Upper lobe of right lung (tissue), 1 donor: ENCODE data around the gene OGFOD3. TPM values are rescaled to one million over a fixed set of nuclear protein-coding genes. Genes with fewer than 3 reads are reported as not detected.

Experiments used
- ATAC-seq: fragments of 200-7000 bp; cut with Tn5 transposase; one replicate; pipeline ENCODE4 v1.9.1; 2020; ENCODE audit warnings: mild to moderate bottlenecking, moderate library complexity
- DNase-seq: peaks from one replicate; pipeline ENCODE4 v3.0.0-alpha.2; 2020
- H3K27ac ChIP-seq: fragments of 200-600 bp; one replicate; pipeline ENCODE4 v1.8.0; 2022
- H3K27me3 ChIP-seq: fragments of 200-600 bp; one replicate; pipeline ENCODE4 v1.8.0; 2022; ENCODE audit warnings: mild to moderate bottlenecking
- H3K36me3 ChIP-seq: fragments of 200-600 bp; one replicate; pipeline ENCODE4 v1.8.0; 2022
- H3K4me1 ChIP-seq: fragments of 200-600 bp; one replicate; pipeline ENCODE4 v1.8.0; 2022
- H3K4me3 ChIP-seq: fragments of 200-600 bp; one replicate; pipeline ENCODE4 v1.8.0; 2022; ENCODE audit warnings: mild to moderate bottlenecking
- H3K9me3 ChIP-seq: fragments of 200-600 bp; one replicate; pipeline ENCODE4 v1.8.0; 2022
- CTCF ChIP-seq: fragments of 200-600 bp; IDR thresholded peaks from one replicate; pipeline ENCODE4 v1.8.0; 2022; ENCODE audit warnings: antibody characterized with exemption
- intact Hi-C: fragments of 100-400 bp; cut with DNase I; formaldehyde crosslinking; loops from one replicate; pipeline ENCODE4 v1.11.0; 2022
- total RNA-seq: library from RNA; stranded (reverse); fragmentation: NEBNext Ultra II Directional; extraction: Animal tissue kit (Norgen Biotek cat#: 25700); gene quantifications from one replicate; pipeline ENCODE4 v1.2.1, GENCODE V29; 2021
- donor health status: DM: no; HTN: yes; CAD: no; lungs with severe emphysema.

The OGFOD3 gene
- total RNA-seq, 1 donor from 2014 or later, result 32.7 TPM

GRCh38 chr17:82434216-82434565 lies 15.8 kb upstream of the OGFOD3 start:
- H3K9me3 ChIP-seq, result no peaks in the 10 kb centered on the region
- H3K4me3 ChIP-seq, result no peak overlapping the region
- H3K27ac ChIP-seq, result no peak overlapping the region
- DNase-seq, result no peak
- ATAC-seq, result peak; percentile 28
- no peak for TF ChIP-seq CTCF
- H3K27me3 ChIP-seq, result no peaks in the 10 kb centered on the region
- H3K36me3 ChIP-seq, result peaks cover 7% of the 10 kb centered on the region
- H3K4me1 ChIP-seq, result no peaks in the 10 kb centered on the region
- intact Hi-C loops, result no loop called here

GRCh38 chr17:82433560-82434215 lies 15.3 kb upstream of the OGFOD3 start:
- ATAC-seq (no peak), DNase-seq (no peak)
- Histone ChIP-seq H3K4me1 (no peaks in the 10 kb centered on the region), H3K27ac (no peak overlapping the region), H3K9me3 (no peaks in the 10 kb centered on the region), H3K4me3 (no peak overlapping the region), H3K36me3 (peaks cover 7% of the 10 kb centered on the region), H3K27me3 (no peaks in the 10 kb centered on the region)
- intact Hi-C loops, result no loop called here
- TF ChIP-seq CTCF, result no peak

- no peaks in the 10 kb centered on the region for H3K4me1 ChIP-seq
- ATAC-seq (no peak), DNase-seq (no peak)
- peaks cover 2% of the 10 kb centered on the region for H3K36me3 ChIP-seq
- TF ChIP-seq CTCF, result no peak
- H3K4me3 ChIP-seq, result no peak overlapping the region
- H3K27me3 ChIP-seq, result no peaks in the 10 kb centered on the region
- no peak overlapping the region for H3K27ac ChIP-seq
- H3K9me3 ChIP-seq, result no peaks in the 10 kb centered on the region
- intact Hi-C loops, result no loop called here
Observed at GRCh38 chr17:82432017-82432416, 13.6 kb upstream of the OGFOD3 start.

- H3K36me3 ChIP-seq, result no peaks in the 10 kb centered on the region
- no peak overlapping the region for H3K4me3 ChIP-seq
- intact Hi-C loops, result no loop called here
- no peaks in the 10 kb centered on the region for H3K9me3 ChIP-seq
- no peaks in the 10 kb centered on the region for H3K27me3 ChIP-seq
- DNase-seq (no peak), ATAC-seq (peak; percentile 12)
- no peak for TF ChIP-seq CTCF
- H3K27ac ChIP-seq, result no peak overlapping the region
- H3K4me1 ChIP-seq, result no peaks in the 10 kb centered on the region
Observed at GRCh38 chr17:82429824-82430223, 11.4 kb upstream of the OGFOD3 start.

GRCh38 chr17:82428546-82428945 lies 10.2 kb upstream of the OGFOD3 start:
- H3K27ac ChIP-seq, result no peak overlapping the region
- no peaks in the 10 kb centered on the region for H3K9me3 ChIP-seq
- no peaks in the 10 kb centered on the region for H3K4me1 ChIP-seq
- no peak for TF ChIP-seq CTCF
- intact Hi-C loops, result no loop called here
- H3K36me3 ChIP-seq, result no peaks in the 10 kb centered on the region
- no peaks in the 10 kb centered on the region for H3K27me3 ChIP-seq
- H3K4me3 ChIP-seq, result no peak overlapping the region
- ATAC-seq (no peak), DNase-seq (no peak)

- ATAC-seq (no peak), DNase-seq (no peak)
- intact Hi-C loops, result no loop called here
- no peaks in the 10 kb centered on the region for H3K27me3 ChIP-seq
- H3K9me3 ChIP-seq, result no peaks in the 10 kb centered on the region
- TF ChIP-seq CTCF, result no peak
- no peak overlapping the region for H3K27ac ChIP-seq
- H3K36me3 ChIP-seq, result peaks cover 10% of the 10 kb centered on the region
- H3K4me1 ChIP-seq, result peaks cover 2% of the 10 kb centered on the region
- H3K4me3 ChIP-seq, result no peak overlapping the region
Observed at GRCh38 chr17:82424863-82425159, 6.4 kb upstream of the OGFOD3 start.
